ENCODE data around the gene TRIM72. TPM values are rescaled to one million over a fixed set of nuclear protein-coding genes. Genes with fewer than 3 reads are reported as not detected.

The TRIM72 gene
- total and polyA plus RNA-seq, 2 of the 4 experiments (the other 2 are of a cell fraction): not detected

DNA sequence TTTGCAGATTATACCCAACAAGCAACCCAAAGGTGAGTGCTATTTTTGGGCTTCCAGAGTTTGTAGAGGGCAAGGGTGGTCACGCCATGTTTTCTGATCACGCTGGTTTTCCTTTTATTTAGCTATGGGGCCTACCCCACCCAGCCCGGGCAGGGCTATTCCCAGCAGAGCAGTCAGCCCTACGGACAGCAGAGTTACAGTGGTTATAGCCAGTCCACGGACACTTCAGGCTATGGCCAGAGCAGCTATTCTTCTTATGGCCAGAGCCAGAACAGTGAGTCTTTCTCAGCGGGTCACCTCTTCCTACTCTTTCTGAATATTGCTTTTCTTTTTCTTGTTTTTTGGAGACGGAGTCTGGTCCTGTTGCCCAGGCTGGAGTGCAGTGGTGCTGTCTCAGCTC is 31.5 kb upstream of the TRIM72 start:
- Histone ChIP-seq H3K14ac (replicated peaks; ENCODE audit: low read depth, low read length) (0 out of 2 replicates have a peak overlapping the region, but pooled peaks have one; percentile 11), H3K27me3 (ENCODE audit: control insufficient read depth, insufficient read depth, low read length) (no peaks in the 10 kb centered on the region), H2AK9ac (replicated peaks; ENCODE audit: low read depth, low read length, poor library complexity) (no peak overlapping the region), H3K9me3 (ENCODE audit: control insufficient read depth, insufficient read depth, low read length) (no peaks in the 10 kb centered on the region), H2BK120ac (ENCODE audit: low read depth, low read length) (peak overlapping the region; percentile 65; the same call in 1 of the 2 replicates), H3K9me1 (ENCODE audit: insufficient read depth, low read length) (peaks cover 11% of the 10 kb centered on the region), H3K27ac (ENCODE audit: insufficient read depth, low read length) (no peak overlapping the region), H3K4ac (ENCODE audit: low read depth, low read length) (no peak overlapping the region), H3K56ac (ENCODE audit: extremely low read depth, insufficient read depth, low read length) (no peak overlapping the region), H3K4me3 (ENCODE audit: insufficient read depth, low read depth, low read length) (peak overlapping the region; percentile 69), H4K5ac (ENCODE audit: low read depth, low read length) (no peak overlapping the region), H3K4me1 (ENCODE audit: control insufficient read depth, insufficient read depth, low read length) (peaks cover 6% of the 10 kb centered on the region; the same call in 1 of the 2 replicates), H2BK5ac (ENCODE audit: low read depth, low read length, poor library complexity, severe bottlenecking) (no peak overlapping the region), H2AFZ (replicated peaks; ENCODE audit: low read length, poor library complexity) (peak overlapping the region; percentile 57), H3K23ac (ENCODE audit: low read depth, low read length) (peak overlapping the region; percentile 58), H4K8ac (ENCODE audit: low read depth in 2 of 2, low read length in 2 of 2) (no peak overlapping the region), H3K4me2 (ENCODE audit: low read depth, low read length) (peak overlapping the region; percentile 81), H4K91ac (ENCODE audit: insufficient read depth, low read depth, low read length) (no peak overlapping the region), H3K79me1 (ENCODE audit: low read depth in 1 of 2, low read length in 2 of 2) (peaks cover 21 to 61% of the 10 kb centered on the region in 2 experiments), H3K36me3 (ENCODE audit: control insufficient read depth, insufficient read depth, low read length) (peaks cover 52% of the 10 kb centered on the region), H3K9ac (ENCODE audit: low read depth, low read length) (peak overlapping the region; percentile 42), H2BK20ac (ENCODE audit: low read depth, low read length) (no peak overlapping the region), H4K20me1 (ENCODE audit: insufficient read depth, low read length) (peaks cover 78% of the 10 kb centered on the region), H2BK15ac (ENCODE audit: low read depth, low read length) (no peak overlapping the region), H3K18ac (ENCODE audit: low read depth, low read length) (no peak overlapping the region), H2AK5ac (ENCODE audit: low read depth, low read length) (no peak overlapping the region)
- DNase-seq (no peak), ATAC-seq (ENCODE audit: low read depth) (no peak)
- WGBS, 2 experiments (ENCODE audit: extremely low coverage in 2 of 2, insufficient read length in 1 of 2): 0% methylated on average over 1 of the region's 7 CpGs; no CpG with 5 or more reads in 1 of the 2 experiments
- BruUV-seq (replicated peaks): no TSS peak
- POLR2A ChIA-PET (ENCODE audit: unreplicated experiment): interaction anchor here (0.5 kb wide), 1 partner anchor 160 kb away, joined by 6 read pairs; no protein-coding TSS in a partner anchor
- in situ Hi-C loops (cut with MboI; ENCODE audit: low sequenced_read_pairs): no loop called here
- dilution Hi-C loops (cut with HindIII; ENCODE audit: low sequenced_read_pairs, unreplicated experiment): no loop called here
- CTCF ChIA-PET: no interaction called here
- intact Hi-C loops (cut with micrococcal nuclease): loop anchor here (10.0 kb wide), 1 partner anchor 692 kb away; the partner anchor contains the start of gene ZNF267
- no peak for TF ChIP-seq CEBPB (IDR thresholded peaks at IDR 0.05; ENCODE audit: low read depth, low read length)
- TF ChIP-seq RCOR1 (IDR thresholded peaks at IDR 0.05; ENCODE audit: insufficient replicate concordance, low read length): no peak
- TF ChIP-seq BHLHE40 (IDR thresholded peaks at IDR 0.05; ENCODE audit: low read depth, low read length): no peak
- TF ChIP-seq, protein P1, sequence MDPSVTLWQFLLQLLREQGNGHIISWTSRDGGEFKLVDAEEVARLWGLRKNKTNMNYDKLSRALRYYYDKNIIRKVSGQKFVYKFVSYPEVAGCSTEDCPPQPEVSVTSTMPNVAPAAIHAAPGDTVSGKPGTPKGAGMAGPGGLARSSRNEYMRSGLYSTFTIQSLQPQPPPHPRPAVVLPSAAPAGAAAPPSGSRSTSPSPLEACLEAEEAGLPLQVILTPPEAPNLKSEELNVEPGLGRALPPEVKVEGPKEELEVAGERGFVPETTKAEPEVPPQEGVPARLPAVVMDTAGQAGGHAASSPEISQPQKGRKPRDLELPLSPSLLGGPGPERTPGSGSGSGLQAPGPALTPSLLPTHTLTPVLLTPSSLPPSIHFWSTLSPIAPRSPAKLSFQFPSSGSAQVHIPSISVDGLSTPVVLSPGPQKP (IDR thresholded peaks at IDR 0.05; ENCODE audit: borderline replicate concordance, low read depth, low read length): no peak
- no peak for TF ChIP-seq SMC3 (IDR thresholded peaks at IDR 0.05; ENCODE audit: low read depth, low read length)
- TF ChIP-seq MXI1 (IDR thresholded peaks at IDR 0.05; ENCODE audit: borderline replicate concordance, low read depth, low read length): no peak
- TF ChIP-seq, protein P2, sequence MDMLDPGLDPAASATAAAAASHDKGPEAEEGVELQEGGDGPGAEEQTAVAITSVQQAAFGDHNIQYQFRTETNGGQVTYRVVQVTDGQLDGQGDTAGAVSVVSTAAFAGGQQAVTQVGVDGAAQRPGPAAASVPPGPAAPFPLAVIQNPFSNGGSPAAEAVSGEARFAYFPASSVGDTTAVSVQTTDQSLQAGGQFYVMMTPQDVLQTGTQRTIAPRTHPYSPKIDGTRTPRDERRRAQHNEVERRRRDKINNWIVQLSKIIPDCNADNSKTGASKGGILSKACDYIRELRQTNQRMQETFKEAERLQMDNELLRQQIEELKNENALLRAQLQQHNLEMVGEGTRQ (IDR thresholded peaks at IDR 0.05; ENCODE audit: low read depth, low read length): no peak
- no peak for TF ChIP-seq MAZ (IDR thresholded peaks at IDR 0.05; ENCODE audit: borderline replicate concordance, low read depth, low read length)
- TF ChIP-seq NFE2L2 (IDR thresholded peaks at IDR 0.05; ENCODE audit: low read depth, low read length): no peak
- no peak for TF ChIP-seq MAFK (IDR thresholded peaks at IDR 0.05; ENCODE audit: low read depth, low read length)
- TF ChIP-seq RFX5 (IDR thresholded peaks at IDR 0.05; ENCODE audit: low read depth, low read length): no peak
- TF ChIP-seq POLR2A (IDR thresholded peaks at IDR 0.05; ENCODE audit: low read depth, low read length): no peak
- TF ChIP-seq CHD1 (IDR thresholded peaks at IDR 0.05; ENCODE audit: low read depth, low read length): no peak
- TF ChIP-seq FOS (IDR thresholded peaks at IDR 0.05; ENCODE audit: low read depth, low read length): no peak
- TF ChIP-seq RAD21 (IDR thresholded peaks at IDR 0.05; ENCODE audit: low read length): no peak
- TF ChIP-seq, protein P3, sequence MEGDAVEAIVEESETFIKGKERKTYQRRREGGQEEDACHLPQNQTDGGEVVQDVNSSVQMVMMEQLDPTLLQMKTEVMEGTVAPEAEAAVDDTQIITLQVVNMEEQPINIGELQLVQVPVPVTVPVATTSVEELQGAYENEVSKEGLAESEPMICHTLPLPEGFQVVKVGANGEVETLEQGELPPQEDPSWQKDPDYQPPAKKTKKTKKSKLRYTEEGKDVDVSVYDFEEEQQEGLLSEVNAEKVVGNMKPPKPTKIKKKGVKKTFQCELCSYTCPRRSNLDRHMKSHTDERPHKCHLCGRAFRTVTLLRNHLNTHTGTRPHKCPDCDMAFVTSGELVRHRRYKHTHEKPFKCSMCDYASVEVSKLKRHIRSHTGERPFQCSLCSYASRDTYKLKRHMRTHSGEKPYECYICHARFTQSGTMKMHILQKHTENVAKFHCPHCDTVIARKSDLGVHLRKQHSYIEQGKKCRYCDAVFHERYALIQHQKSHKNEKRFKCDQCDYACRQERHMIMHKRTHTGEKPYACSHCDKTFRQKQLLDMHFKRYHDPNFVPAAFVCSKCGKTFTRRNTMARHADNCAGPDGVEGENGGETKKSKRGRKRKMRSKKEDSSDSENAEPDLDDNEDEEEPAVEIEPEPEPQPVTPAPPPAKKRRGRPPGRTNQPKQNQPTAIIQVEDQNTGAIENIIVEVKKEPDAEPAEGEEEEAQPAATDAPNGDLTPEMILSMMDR (conservative IDR thresholded peaks at IDR 0.05; ENCODE audit: low read depth, low read length): no peak
